Aorta (tissue), 5 donors: ENCODE data around the gene FOXD4L6. TPM values are rescaled to one million over a fixed set of nuclear protein-coding genes. Genes with fewer than 3 reads are reported as not detected.
"Not testable (repeated sequence)": the region's sequence is repeated elsewhere in the genome, so short reads cannot be mapped to it uniquely, and the experiment has no call there.

Experiments used
- ATAC-seq: fragments of 200-7000 bp; cut with Tn5 transposase; one replicate; pipeline ENCODE4 v1.9.1; 2022; ENCODE audit warnings: moderate library complexity; ENCODE audit not compliant: low FRiP score
- DNase-seq, 2 donors: peaks; one replicate each; pipeline ENCODE4 v3.0.0-alpha.2; 2020
- H3K27ac ChIP-seq, 2 donors: one replicate each; pipeline ENCODE4 v1.5.1; 2013; ENCODE audit warnings: low read length in 2 of 2, mild to moderate bottlenecking in 2 of 2, moderate library complexity in 2 of 2, control low read depth in 1 of 2, inconsistent platforms in 1 of 2, low read depth in 1 of 2
- H3K27me3 ChIP-seq, 2 donors: one replicate each; pipeline ENCODE4 v1.6.1; 2013; ENCODE audit warnings: control low read depth in 1 of 2, low read length in 1 of 2, mild to moderate bottlenecking in 1 of 2, moderate library complexity in 1 of 2; ENCODE audit not compliant: insufficient read depth in 2 of 2, control insufficient read depth in 1 of 2
- H3K36me3 ChIP-seq, 2 donors: one replicate each; pipeline ENCODE4 v1.6.1; 2013; ENCODE audit warnings: control low read depth in 1 of 2, low read length in 1 of 2, mild to moderate bottlenecking in 1 of 2; ENCODE audit not compliant: insufficient read depth in 2 of 2, control insufficient read depth in 1 of 2
- H3K4me1 ChIP-seq, 2 donors: one replicate each; pipeline ENCODE4 v1.6.1; 2013; ENCODE audit warnings: low read length in 2 of 2, control low read depth in 1 of 2, mild to moderate bottlenecking in 1 of 2, moderate library complexity in 1 of 2; ENCODE audit not compliant: insufficient read depth in 2 of 2, control insufficient read depth in 1 of 2
- H3K4me3 ChIP-seq, 2 donors: one replicate each; pipeline ENCODE4 v1.5.1; 2013; ENCODE audit warnings: low read length in 2 of 2, control low read depth in 1 of 2, mild to moderate bottlenecking in 1 of 2
- H3K9me3 ChIP-seq: one replicate; pipeline ENCODE4 v1.6.1; 2013; ENCODE audit warnings: mild to moderate bottlenecking, low read length; ENCODE audit not compliant: control insufficient read depth
- WGBS, 2 donors: extraction: QIAGEN DNeasy Blood & Tissue Kit; methylation state at CpG; one replicate each; pipeline ENCODE4 v1.1.7; 2013; 5-methylcytosine and 5-hydroxymethylcytosine counted together
- intact Hi-C, 2 donors: fragments of 100-400 bp; cut with DNase I; formaldehyde crosslinking; loops; one replicate each; pipeline versions ENCODE4 v1.14.2 to v1.15.0; 2022
- polyA plus RNA-seq, 2 donors: library from polyadenylated mRNA; stranded (reverse); fragments of 200-250 nt; gene quantifications; one replicate each; pipeline ENCODE4 v1.2.3, GENCODE V29; 2013
- total RNA-seq, 2 donors: library from RNA; stranded (reverse); fragmentation: NEBNext Ultra II Directional; extraction: Animal tissue kit (Norgen Biotek cat#: 25700); gene quantifications; one replicate each; pipeline ENCODE4 v1.2.1, GENCODE V29; 2021
- donor health status: healthy with polysubstance abuse.
- donor health status: Bipolar disorder and iron deficiency.
- donor health status: DM: no; HTN: no; CAD: no.
- donor health status: DM: no; HTN: no; CAD: no.
- donor health status: DM: yes; HTN: yes; CAD: no.

FOXD4L6 gene
- total and polyA plus RNA-seq, 4 donors, result not detected

GRCh38 chr9:41090922-41091321 is 37.6 kb downstream of the FOXD4L6 start:
- H3K27me3 ChIP-seq, H3K36me3 ChIP-seq, ATAC-seq, H3K4me3 ChIP-seq, H3K9me3 ChIP-seq, H3K4me1 ChIP-seq, DNase-seq, intact Hi-C loops, H3K27ac ChIP-seq: not testable (repeated sequence)

GRCh38 chr9:41090386-41090785 is 38.1 kb downstream of the FOXD4L6 start:
- H3K4me3 ChIP-seq, H3K27me3 ChIP-seq, H3K4me1 ChIP-seq, H3K27ac ChIP-seq, intact Hi-C loops, H3K36me3 ChIP-seq, DNase-seq, H3K9me3 ChIP-seq, ATAC-seq: not testable (repeated sequence)
- WGBS, 2 donors, result 47 to 56% methylated on average over 1 of the region's 1 CpG

- DNase-seq, H3K9me3 ChIP-seq, H3K27me3 ChIP-seq, intact Hi-C loops, H3K27ac ChIP-seq, H3K36me3 ChIP-seq, H3K4me1 ChIP-seq, H3K4me3 ChIP-seq: not testable (repeated sequence)
- WGBS, 2 donors, result 7 to 11% methylated on average over 9 of the region's 11 CpGs
- peak; percentile 78 for ATAC-seq
Observed at GRCh38 chr9:41088450-41089059, 39.9 kb downstream of the FOXD4L6 start.

GRCh38 chr9:41087929-41088328 is 40.6 kb downstream of the FOXD4L6 start:
- H3K4me1 ChIP-seq, H3K36me3 ChIP-seq, DNase-seq, H3K27ac ChIP-seq, H3K27me3 ChIP-seq, ATAC-seq, H3K4me3 ChIP-seq, intact Hi-C loops, H3K9me3 ChIP-seq: not testable (repeated sequence)
- 46 to 51% methylated on average over 5 of the region's 5 CpGs for WGBS, 2 donors

- H3K4me3 ChIP-seq, intact Hi-C loops, H3K9me3 ChIP-seq, H3K27ac ChIP-seq, DNase-seq, H3K36me3 ChIP-seq, H3K27me3 ChIP-seq, H3K4me1 ChIP-seq: not testable (repeated sequence)
- 35 to 49% methylated on average over 4 of the region's 5 CpGs for WGBS, 2 donors
- peak; percentile 27 for ATAC-seq
Observed at GRCh38 chr9:41087157-41087780, 41.2 kb downstream of the FOXD4L6 start.

GRCh38 chr9:41086685-41087084 is 41.8 kb downstream of the FOXD4L6 start:
- H3K4me1 ChIP-seq, ATAC-seq, H3K27me3 ChIP-seq, H3K9me3 ChIP-seq, DNase-seq, intact Hi-C loops, H3K27ac ChIP-seq, H3K4me3 ChIP-seq, H3K36me3 ChIP-seq: not testable (repeated sequence)
- 0% methylated on average over 1 of the region's 1 CpG; no CpG with 5 or more reads in 1 of the 2 donors for WGBS, 2 donors

GRCh38 chr9:41086215-41086614 is 42.3 kb downstream of the FOXD4L6 start:
- H3K27ac ChIP-seq, H3K36me3 ChIP-seq, H3K4me3 ChIP-seq, DNase-seq, intact Hi-C loops, H3K9me3 ChIP-seq, H3K27me3 ChIP-seq, H3K4me1 ChIP-seq, ATAC-seq: not testable (repeated sequence)
- 65 to 70% methylated on average over 3 of the region's 3 CpGs for WGBS, 2 donors

- intact Hi-C loops, H3K27ac ChIP-seq, ATAC-seq, H3K9me3 ChIP-seq, H3K36me3 ChIP-seq, H3K4me1 ChIP-seq, H3K4me3 ChIP-seq, H3K27me3 ChIP-seq, DNase-seq: not testable (repeated sequence)
- WGBS, 2 donors, result 28 to 38% methylated on average over 4 of the region's 4 CpGs
Observed at GRCh38 chr9:41082358-41082757, 46.1 kb downstream of the FOXD4L6 start.

- ATAC-seq, H3K4me3 ChIP-seq: not testable (repeated sequence)
- WGBS, 2 donors, result 60 to 61% methylated on average over 4 of the region's 4 CpGs
Observed at GRCh38 chr9:41079464-41079863, 49.0 kb downstream of the FOXD4L6 start.

More at GRCh38 chr9:41079464-41079863, 49.0 kb downstream of the FOXD4L6 start:
- H3K27me3 ChIP-seq, H3K9me3 ChIP-seq, DNase-seq, intact Hi-C loops, H3K27ac ChIP-seq, H3K36me3 ChIP-seq, H3K4me1 ChIP-seq: not testable (repeated sequence)
